ENCODE results near the gene CEP97.
"Not testable (repeated sequence)": the region's sequence is repeated elsewhere in the genome, so short reads cannot be mapped to it uniquely, and the experiment has no call there.

CEP97 gene

GRCh38 chr3:101701696-101702634 lies 22.4 kb upstream of the CEP97 start:
- no peak for DNase-seq (ENCODE audit: low read depth)

- no peak for DNase-seq (ENCODE audit: low read depth)
Measured at GRCh38 chr3:101702726-101703125, 21.7 kb upstream of the CEP97 start.

GRCh38 chr3:101703169-101703568 lies 21.2 kb upstream of the CEP97 start:
- DNase-seq (ENCODE audit: low read depth), result no peak

- DNase-seq (ENCODE audit: low read depth), result not testable (repeated sequence)
Measured at GRCh38 chr3:101704639-101705038, 19.8 kb upstream of the CEP97 start.

- no peak for DNase-seq (ENCODE audit: low read depth)
Measured at GRCh38 chr3:101709126-101709525, 15.3 kb upstream of the CEP97 start.

GRCh38 chr3:101718455-101718854 lies 6.0 kb upstream of the CEP97 start:
- DNase-seq (ENCODE audit: low read depth), result no peak

GRCh38 chr3:101719604-101720185 lies 4.7 kb upstream of the CEP97 start:
- no peak for DNase-seq (ENCODE audit: low read depth)

GRCh38 chr3:101720851-101721840 lies 3.3 kb upstream of the CEP97 start:
- DNase-seq (ENCODE audit: low read depth), result no peak

- DNase-seq (ENCODE audit: low read depth), result no peak
Measured at GRCh38 chr3:101722394-101723173, 1.8 kb upstream of the CEP97 start.

GRCh38 chr3:101725194-101725889 lies 928 bp downstream of the CEP97 start:
- peak; percentile 25 for DNase-seq (ENCODE audit: low read depth)

GRCh38 chr3:101725890-101726275 lies 1.5 kb downstream of the CEP97 start:
- DNase-seq (ENCODE audit: low read depth), result no peak

GRCh38 chr3:101729586-101729985 lies 5.2 kb downstream of the CEP97 start:
- no peak for DNase-seq (ENCODE audit: low read depth)

- DNase-seq (ENCODE audit: low read depth), result no peak
Measured at GRCh38 chr3:101730839-101731238, 6.4 kb downstream of the CEP97 start.

- DNase-seq (ENCODE audit: low read depth), result no peak
Measured at GRCh38 chr3:101732240-101732641, 7.8 kb downstream of the CEP97 start.

- no peak for DNase-seq (ENCODE audit: low read depth)
Measured at GRCh38 chr3:101735833-101736232, 11.4 kb downstream of the CEP97 start.

GRCh38 chr3:101741914-101742313 lies 17.5 kb downstream of the CEP97 start:
- DNase-seq (ENCODE audit: low read depth), result not testable (repeated sequence)

- no peak for DNase-seq (ENCODE audit: low read depth)
Measured at GRCh38 chr3:101744811-101745210, 20.4 kb downstream of the CEP97 start.

GRCh38 chr3:101745934-101746333 lies 21.5 kb downstream of the CEP97 start:
- not testable (repeated sequence) for DNase-seq (ENCODE audit: low read depth)

- DNase-seq (ENCODE audit: low read depth), result not testable (repeated sequence)
Measured at GRCh38 chr3:101753386-101754113, 29.1 kb downstream of the CEP97 start.

GRCh38 chr3:101758224-101758623 lies 33.8 kb downstream of the CEP97 start:
- no peak for DNase-seq (ENCODE audit: low read depth)
